Raji (cell line): Measurements from ENCODE around the gene CS.

ENCODE experiments used
- POLR2A ChIP-seq: IDR thresholded peaks from 2 replicates; pipeline ENCODE4 v1.6.1; 2011; ENCODE audit warnings: low read depth, low read length, control low read depth; ENCODE audit not compliant: insufficient read depth

The CS gene

GRCh38 chr12:56237552-56237951 lies 62.6 kb downstream of the CS start:
- no peak for TF ChIP-seq POLR2A

GRCh38 chr12:56236985-56237384 lies 63.1 kb downstream of the CS start:
- no peak for TF ChIP-seq POLR2A

- TF ChIP-seq POLR2A: no peak
Measured at GRCh38 chr12:56236091-56236490, 64.0 kb downstream of the CS start.

- no peak for TF ChIP-seq POLR2A
Measured at GRCh38 chr12:56234746-56235436, 65.2 kb downstream of the CS start.

- no peak for TF ChIP-seq POLR2A
Measured at GRCh38 chr12:56231184-56231582, 68.9 kb downstream of the CS start.

GRCh38 chr12:56230432-56231183 lies 69.5 kb downstream of the CS start:
- TF ChIP-seq POLR2A: no peak

- no peak for TF ChIP-seq POLR2A
Measured at GRCh38 chr12:56229916-56230431, 70.2 kb downstream of the CS start, which contains the start of gene SLC39A5. SLC39A5 (plus strand) TSS chr12:56230051; CDS start chr12:56231275, 1,224 bp downstream.

- no peak for TF ChIP-seq POLR2A
Measured at GRCh38 chr12:56229082-56229481, 71.0 kb downstream of the CS start.

GRCh38 chr12:56224954-56225353 lies 75.2 kb downstream of the CS start:
- TF ChIP-seq POLR2A: no peak

- peak; percentile 65 for TF ChIP-seq POLR2A
Measured at GRCh38 chr12:56224102-56224701, 75.9 kb downstream of the CS start, which contains the start of gene NABP2. NABP2 (plus strand) TSS chr12:56224342; CDS start chr12:56224857, 515 bp downstream.

- no peak for TF ChIP-seq POLR2A
Measured at GRCh38 chr12:56223571-56224101, 76.5 kb downstream of the CS start.

GRCh38 chr12:56222531-56222895 lies 77.6 kb downstream of the CS start:
- no peak for TF ChIP-seq POLR2A

- peak; percentile 97 for TF ChIP-seq POLR2A
Measured at GRCh38 chr12:56221757-56222530, 78.2 kb downstream of the CS start, which contains the start of gene RNF41. RNF41 (minus strand) TSS chr12:56221922; CDS start chr12:56214047, 7,875 bp downstream.
